ENCODE measurements around the gene RNF135.

RNF135 gene

GRCh38 chr17:30982855-30983254 is 12.0 kb downstream of the RNF135 start:
- Histone ChIP-seq H3K4me1 (ENCODE audit: control insufficient read depth, low read depth, low read length) (no peaks in the 10 kb centered on the region), H3K27me3 (ENCODE audit: control insufficient read depth, insufficient read depth, low read length) (no peaks in the 10 kb centered on the region), H3K9ac (ENCODE audit: low read length) (no peak overlapping the region), H3K36me3 (ENCODE audit: control insufficient read depth, low read depth, low read length) (no peaks in the 10 kb centered on the region), H3K9me3 (ENCODE audit: control insufficient read depth, low read depth, low read length) (no peaks in the 10 kb centered on the region), H3K4me3 (ENCODE audit: low read length) (no peak overlapping the region), H3K27ac (ENCODE audit: low read length) (no peak overlapping the region)

- no peaks in the 10 kb centered on the region for H3K27me3 ChIP-seq (ENCODE audit: control insufficient read depth, insufficient read depth, low read length)
- no peak overlapping the region for H3K9ac ChIP-seq (ENCODE audit: low read length)
- no peaks in the 10 kb centered on the region for H3K4me1 ChIP-seq (ENCODE audit: control insufficient read depth, low read depth, low read length)
- H3K9me3 ChIP-seq (ENCODE audit: control insufficient read depth, low read depth, low read length): no peaks in the 10 kb centered on the region
- H3K27ac ChIP-seq (ENCODE audit: low read length): no peak overlapping the region
- no peaks in the 10 kb centered on the region for H3K36me3 ChIP-seq (ENCODE audit: control insufficient read depth, low read depth, low read length)
- no peak overlapping the region for H3K4me3 ChIP-seq (ENCODE audit: low read length)
Measured at GRCh38 chr17:30990458-30990857, 19.6 kb downstream of the RNF135 start.

GRCh38 chr17:30992551-30992950 is 21.7 kb downstream of the RNF135 start:
- Histone ChIP-seq H3K27ac (ENCODE audit: low read length) (no peak overlapping the region), H3K9ac (ENCODE audit: low read length) (no peak overlapping the region)

GRCh38 chr17:30995347-30995746 is 24.5 kb downstream of the RNF135 start:
- H3K27me3 ChIP-seq (ENCODE audit: control insufficient read depth, insufficient read depth, low read length): no peaks in the 10 kb centered on the region
- no peak overlapping the region for H3K9ac ChIP-seq (ENCODE audit: low read length)
- peaks cover 5% of the 10 kb centered on the region for H3K36me3 ChIP-seq (ENCODE audit: control insufficient read depth, low read depth, low read length)
- H3K4me3 ChIP-seq (ENCODE audit: low read length): no peak overlapping the region
- H3K27ac ChIP-seq (ENCODE audit: low read length): no peak overlapping the region
- no peaks in the 10 kb centered on the region for H3K4me1 ChIP-seq (ENCODE audit: control insufficient read depth, low read depth, low read length)
- H3K9me3 ChIP-seq (ENCODE audit: control insufficient read depth, low read depth, low read length): no peaks in the 10 kb centered on the region

More at GRCh38 chr17:30992551-30992950, 21.7 kb downstream of the RNF135 start:
- H3K4me1 ChIP-seq (ENCODE audit: control insufficient read depth, low read depth, low read length): no peaks in the 10 kb centered on the region
- H3K9me3 ChIP-seq (ENCODE audit: control insufficient read depth, low read depth, low read length): no peaks in the 10 kb centered on the region
- H3K36me3 ChIP-seq (ENCODE audit: control insufficient read depth, low read depth, low read length): no peaks in the 10 kb centered on the region
- no peak overlapping the region for H3K4me3 ChIP-seq (ENCODE audit: low read length)
- H3K27me3 ChIP-seq (ENCODE audit: control insufficient read depth, insufficient read depth, low read length): no peaks in the 10 kb centered on the region

- H3K36me3 ChIP-seq (ENCODE audit: control insufficient read depth, low read depth, low read length): peaks cover 5% of the 10 kb centered on the region
- no peak overlapping the region for H3K9ac ChIP-seq (ENCODE audit: low read length)
- H3K27me3 ChIP-seq (ENCODE audit: control insufficient read depth, insufficient read depth, low read length): no peaks in the 10 kb centered on the region
- H3K27ac ChIP-seq (ENCODE audit: low read length): no peak overlapping the region
- no peaks in the 10 kb centered on the region for H3K9me3 ChIP-seq (ENCODE audit: control insufficient read depth, low read depth, low read length)
- no peak overlapping the region for H3K4me3 ChIP-seq (ENCODE audit: low read length)
- H3K4me1 ChIP-seq (ENCODE audit: control insufficient read depth, low read depth, low read length): no peaks in the 10 kb centered on the region
Measured at GRCh38 chr17:30996486-30996885, 25.6 kb downstream of the RNF135 start.

- Histone ChIP-seq H3K27me3 (ENCODE audit: control insufficient read depth, insufficient read depth, low read length) (no peaks in the 10 kb centered on the region), H3K9me3 (ENCODE audit: control insufficient read depth, low read depth, low read length) (no peaks in the 10 kb centered on the region), H3K36me3 (ENCODE audit: control insufficient read depth, low read depth, low read length) (peaks cover 5% of the 10 kb centered on the region), H3K4me1 (ENCODE audit: control insufficient read depth, low read depth, low read length) (no peaks in the 10 kb centered on the region), H3K9ac (ENCODE audit: low read length) (no peak overlapping the region), H3K4me3 (ENCODE audit: low read length) (no peak overlapping the region), H3K27ac (ENCODE audit: low read length) (no peak overlapping the region)
Measured at GRCh38 chr17:30997270-30997669, 26.4 kb downstream of the RNF135 start.

GRCh38 chr17:30997842-30998241 is 27.0 kb downstream of the RNF135 start:
- no peaks in the 10 kb centered on the region for H3K27me3 ChIP-seq (ENCODE audit: control insufficient read depth, insufficient read depth, low read length)
- H3K36me3 ChIP-seq (ENCODE audit: control insufficient read depth, low read depth, low read length): peaks cover 5% of the 10 kb centered on the region
- H3K4me3 ChIP-seq (ENCODE audit: low read length): no peak overlapping the region
- no peak overlapping the region for H3K27ac ChIP-seq (ENCODE audit: low read length)
- no peaks in the 10 kb centered on the region for H3K9me3 ChIP-seq (ENCODE audit: control insufficient read depth, low read depth, low read length)
- H3K9ac ChIP-seq (ENCODE audit: low read length): no peak overlapping the region
- no peaks in the 10 kb centered on the region for H3K4me1 ChIP-seq (ENCODE audit: control insufficient read depth, low read depth, low read length)

GRCh38 chr17:31002047-31002446 is 31.2 kb downstream of the RNF135 start:
- Histone ChIP-seq H3K9ac (ENCODE audit: low read length) (no peak overlapping the region), H3K27me3 (ENCODE audit: control insufficient read depth, insufficient read depth, low read length) (no peaks in the 10 kb centered on the region), H3K4me1 (ENCODE audit: control insufficient read depth, low read depth, low read length) (no peaks in the 10 kb centered on the region), H3K27ac (ENCODE audit: low read length) (no peak overlapping the region), H3K9me3 (ENCODE audit: control insufficient read depth, low read depth, low read length) (no peaks in the 10 kb centered on the region), H3K36me3 (ENCODE audit: control insufficient read depth, low read depth, low read length) (peaks cover 5% of the 10 kb centered on the region), H3K4me3 (ENCODE audit: low read length) (no peak overlapping the region)

GRCh38 chr17:31003225-31003866 is 32.5 kb downstream of the RNF135 start:
- no peak overlapping the region for H3K4me3 ChIP-seq (ENCODE audit: low read length)
- H3K27ac ChIP-seq (ENCODE audit: low read length): no peak overlapping the region
- peaks cover 12% of the 10 kb centered on the region for H3K27me3 ChIP-seq (ENCODE audit: control insufficient read depth, insufficient read depth, low read length)
- peaks cover 5% of the 10 kb centered on the region for H3K36me3 ChIP-seq (ENCODE audit: control insufficient read depth, low read depth, low read length)
- H3K9me3 ChIP-seq (ENCODE audit: control insufficient read depth, low read depth, low read length): no peaks in the 10 kb centered on the region
- peaks cover 4% of the 10 kb centered on the region for H3K4me1 ChIP-seq (ENCODE audit: control insufficient read depth, low read depth, low read length)
- no peak overlapping the region for H3K9ac ChIP-seq (ENCODE audit: low read length)

GRCh38 chr17:31004160-31004559 is 33.3 kb downstream of the RNF135 start:
- Histone ChIP-seq H3K4me1 (ENCODE audit: control insufficient read depth, low read depth, low read length) (peaks cover 4% of the 10 kb centered on the region), H3K27ac (ENCODE audit: low read length) (no peak overlapping the region), H3K9me3 (ENCODE audit: control insufficient read depth, low read depth, low read length) (no peaks in the 10 kb centered on the region), H3K4me3 (ENCODE audit: low read length) (no peak overlapping the region), H3K27me3 (ENCODE audit: control insufficient read depth, insufficient read depth, low read length) (peaks cover 19% of the 10 kb centered on the region), H3K9ac (ENCODE audit: low read length) (no peak overlapping the region), H3K36me3 (ENCODE audit: control insufficient read depth, low read depth, low read length) (no peaks in the 10 kb centered on the region)

- Histone ChIP-seq H3K27me3 (ENCODE audit: control insufficient read depth, insufficient read depth, low read length) (peaks cover 31% of the 10 kb centered on the region), H3K4me3 (ENCODE audit: low read length) (peak overlapping the region; percentile 61), H3K4me1 (ENCODE audit: control insufficient read depth, low read depth, low read length) (peaks cover 4% of the 10 kb centered on the region), H3K36me3 (ENCODE audit: control insufficient read depth, low read depth, low read length) (no peaks in the 10 kb centered on the region), H3K9me3 (ENCODE audit: control insufficient read depth, low read depth, low read length) (no peaks in the 10 kb centered on the region), H3K9ac (ENCODE audit: low read length) (peak overlapping the region; percentile 12), H3K27ac (ENCODE audit: low read length) (no peak overlapping the region)
Measured at GRCh38 chr17:31007695-31008373, 37.0 kb downstream of the RNF135 start.
